Stimulated activated CD8-positive, alpha-beta memory T cell treated with anti-CD3 and anti-CD28 coated beads, Interleukin-12 subunit alpha, Interleukin-12 subunit beta, amount 100 ng/mL, for 24 hours (primary cell): ENCODE measurements around the gene KCTD20.

ENCODE experiments used
- DNase-seq: peaks from one replicate; pipeline ENCODE4 v3.0.0-alpha.2; 2020; ENCODE audit errors: extremely low read depth

Gene KCTD20

DNA sequence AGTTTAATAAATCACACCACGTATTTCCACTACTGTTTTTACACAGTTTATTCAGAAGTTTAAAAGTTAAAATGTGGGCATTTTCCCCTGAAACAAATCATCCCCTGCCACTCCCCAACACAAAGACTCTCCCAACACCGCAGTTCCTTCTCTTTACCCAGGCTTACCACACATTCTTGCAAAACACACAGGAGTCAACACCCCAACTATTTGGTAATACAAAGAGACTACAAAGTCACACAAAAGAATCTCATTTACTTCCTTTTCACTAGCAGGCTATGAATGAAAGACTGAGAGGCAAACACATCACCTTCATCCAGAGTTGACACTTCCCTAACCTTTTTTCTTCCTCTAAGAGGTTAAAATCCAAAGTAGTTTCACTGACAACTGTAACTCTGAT lies 51.1 kb downstream of the KCTD20 start:
- no peak for DNase-seq

DNA sequence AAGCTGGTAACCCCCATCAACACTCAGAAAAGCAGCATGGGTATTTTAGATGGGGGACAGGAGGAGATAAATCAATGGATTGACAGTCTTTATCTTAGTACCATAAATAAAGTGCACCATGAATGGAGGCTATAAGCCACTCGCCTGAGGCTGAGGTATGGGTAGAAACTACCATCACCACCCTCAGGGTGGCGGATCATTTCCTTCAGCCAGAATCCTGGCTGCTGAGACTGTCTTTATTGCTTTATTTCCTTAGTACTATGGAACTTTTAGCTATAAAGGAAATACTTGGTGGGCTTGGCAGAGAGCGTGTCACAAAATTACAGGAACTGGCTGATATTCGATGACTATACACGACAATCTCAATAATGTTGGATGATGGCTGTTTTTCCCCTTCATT lies 52.3 kb downstream of the KCTD20 start:
- no peak for DNase-seq

DNA sequence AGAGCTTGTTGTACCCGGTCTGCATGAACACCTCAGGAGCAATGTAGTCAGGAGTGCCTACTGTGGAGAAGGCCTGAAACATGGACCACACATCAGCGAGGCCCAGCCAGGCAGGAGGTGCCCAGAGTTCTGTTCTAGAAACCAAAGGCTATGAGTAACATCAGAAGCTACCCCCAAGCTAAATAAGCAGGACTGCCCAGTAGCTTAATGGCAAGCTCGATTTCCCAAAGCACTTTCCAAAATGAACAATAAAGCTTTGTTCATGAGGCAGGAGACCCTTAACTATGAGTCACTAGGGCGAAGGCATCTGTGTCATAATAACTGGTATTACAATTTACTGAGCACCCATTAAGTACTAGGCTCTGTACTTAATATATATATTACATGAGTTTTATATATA lies 57.1 kb downstream of the KCTD20 start:
- no peak for DNase-seq

DNA sequence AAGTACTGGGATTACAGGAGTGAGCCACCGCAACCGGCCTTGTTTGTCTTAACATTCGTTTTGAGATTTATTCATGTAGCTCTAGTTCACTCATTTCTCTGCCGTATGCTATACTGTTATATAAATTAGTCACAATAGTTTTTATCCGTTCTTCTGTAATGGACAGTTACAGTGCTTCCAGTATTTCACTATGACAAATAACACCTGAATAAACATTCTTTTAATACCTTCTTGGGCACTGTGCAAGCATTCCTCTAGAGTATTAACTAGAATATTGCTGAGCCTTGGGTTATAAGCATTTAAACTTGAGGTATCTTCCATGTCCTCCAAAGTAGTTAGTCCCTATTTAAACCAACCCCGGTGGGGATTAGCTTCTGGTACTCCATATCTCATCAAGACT lies 58.9 kb downstream of the KCTD20 start:
- DNase-seq: no peak

DNA sequence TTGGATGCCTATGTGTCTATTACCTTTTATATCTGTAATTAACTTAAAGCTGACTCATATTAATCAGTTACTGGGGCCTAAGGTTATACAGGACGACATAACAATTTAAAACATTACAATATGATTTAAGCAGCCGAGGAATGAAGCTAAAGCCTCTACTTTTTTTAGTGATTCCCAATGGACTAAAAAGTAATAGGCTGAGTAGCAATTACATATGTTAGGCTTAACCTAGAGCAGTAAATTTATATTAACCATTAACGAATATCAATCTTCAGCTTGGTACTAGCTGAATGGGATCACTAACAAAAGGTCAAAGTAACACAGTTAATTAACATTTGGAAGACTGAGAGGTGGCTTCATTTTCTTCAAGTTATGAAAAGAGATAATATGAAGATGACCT lies 61.4 kb downstream of the KCTD20 start:
- DNase-seq: no peak

DNA sequence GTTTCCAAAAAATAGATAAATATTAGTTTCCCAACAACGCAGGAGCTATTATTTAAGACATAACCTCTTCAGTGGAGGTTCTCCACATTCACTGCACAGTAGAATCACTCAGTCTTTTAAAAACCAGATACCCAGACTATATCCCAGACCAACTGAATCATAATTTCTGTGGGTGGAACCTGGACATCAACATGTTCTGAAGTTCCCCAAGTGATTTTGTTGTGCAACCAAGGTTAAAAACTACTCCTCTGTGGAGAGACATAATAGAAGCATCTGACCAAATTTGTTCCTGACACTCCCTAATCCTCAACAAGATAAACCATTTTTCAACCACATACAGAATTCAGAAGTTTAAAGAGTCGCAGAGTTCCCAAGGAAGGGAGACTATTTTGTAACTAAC lies 62.2 kb downstream of the KCTD20 start:
- DNase-seq: no peak

DNA sequence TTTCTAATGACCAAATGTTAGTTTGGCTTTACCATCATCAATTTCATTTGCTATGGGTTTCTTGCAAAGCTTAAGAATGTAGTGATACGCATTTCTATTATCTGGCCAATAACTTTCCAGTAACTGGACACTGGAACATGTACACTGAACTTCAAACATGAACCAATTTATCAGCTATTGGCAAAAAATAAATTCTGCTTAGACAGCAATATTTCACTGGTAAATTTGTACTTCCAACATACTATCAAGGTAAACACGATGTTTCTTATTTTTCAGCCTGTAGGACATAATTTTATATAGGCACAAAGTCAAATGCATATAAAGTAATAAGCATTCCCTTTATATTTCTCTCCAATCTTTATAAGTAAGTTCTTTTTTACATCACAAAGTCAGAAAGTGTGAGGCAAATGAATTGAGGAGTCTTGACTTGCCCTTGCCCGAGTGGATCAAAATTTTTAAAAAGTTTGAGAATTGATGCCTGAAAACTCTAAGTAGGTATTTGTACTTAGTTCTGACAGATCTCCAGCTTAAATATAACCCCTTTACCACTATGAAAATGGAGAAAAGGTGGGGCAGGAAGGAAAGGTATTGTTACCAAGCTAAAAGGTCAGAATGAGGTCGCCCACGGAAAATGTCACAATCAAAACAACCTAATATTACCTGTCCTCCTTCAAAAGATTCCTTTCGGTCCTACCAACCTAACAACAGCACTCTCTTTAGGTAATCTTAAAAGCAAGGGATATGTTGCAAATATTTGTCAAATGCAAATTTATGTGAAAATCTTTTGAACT lies 63.1 kb downstream of the KCTD20 start:
- no peak for DNase-seq

DNA sequence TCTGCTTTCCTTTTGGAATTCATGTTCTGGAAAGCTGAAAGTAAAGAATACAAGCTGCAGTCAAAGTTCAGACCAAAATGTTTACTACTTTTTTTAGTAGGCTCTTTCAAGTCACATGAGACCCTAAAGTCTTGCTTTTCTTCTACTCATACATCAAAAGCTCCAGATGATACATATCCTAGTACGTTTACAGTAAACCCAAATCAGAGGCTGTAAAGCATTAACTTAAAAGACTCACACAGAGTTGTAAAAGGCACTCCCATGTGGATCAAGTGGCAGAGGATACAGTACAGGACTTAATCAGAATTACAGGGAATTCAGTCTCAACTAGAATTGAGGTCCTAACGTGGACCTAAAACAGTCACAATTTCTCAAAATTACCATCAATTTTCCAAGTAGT lies 63.8 kb downstream of the KCTD20 start:
- no peak for DNase-seq

DNA sequence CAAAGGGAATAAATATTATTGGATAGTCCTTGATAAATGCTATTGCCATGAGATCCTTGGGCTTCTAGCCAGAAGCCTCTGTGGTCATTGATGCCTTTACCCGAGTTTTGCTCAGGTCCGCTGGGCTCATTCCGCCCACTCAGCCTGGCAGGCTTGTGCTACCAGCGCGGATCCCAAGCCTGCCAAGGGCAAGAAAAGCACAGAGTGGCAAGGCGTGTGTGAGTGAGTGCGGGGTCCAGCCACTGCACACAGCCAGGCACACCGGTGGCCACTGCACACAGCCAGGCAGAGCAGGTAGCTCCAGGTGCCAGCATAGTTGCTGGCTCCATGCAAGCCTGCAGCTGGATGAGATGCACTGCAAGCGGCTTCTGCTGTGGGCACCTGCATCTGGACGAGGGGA lies 65.7 kb downstream of the KCTD20 start:
- no peak for DNase-seq

DNA sequence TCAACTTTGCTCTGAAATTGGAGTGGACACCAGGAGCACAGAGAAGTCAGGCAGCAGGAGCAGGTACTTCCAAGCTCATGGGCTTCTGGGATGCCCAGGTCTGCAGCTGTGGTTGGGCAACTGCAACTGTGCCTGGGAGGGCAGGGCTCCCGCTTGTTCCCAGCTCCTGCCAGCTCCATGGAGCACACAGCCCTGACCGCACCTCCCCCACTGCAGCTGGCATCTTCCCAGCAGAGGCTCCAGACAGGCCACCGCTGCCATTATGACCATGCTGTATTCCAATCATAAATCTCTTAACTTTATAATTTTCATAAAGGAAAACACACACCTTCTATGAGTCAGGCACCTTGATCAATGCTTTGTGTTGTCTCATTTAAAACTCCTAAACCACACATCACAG lies 67.6 kb downstream of the KCTD20 start:
- no peak for DNase-seq

DNA sequence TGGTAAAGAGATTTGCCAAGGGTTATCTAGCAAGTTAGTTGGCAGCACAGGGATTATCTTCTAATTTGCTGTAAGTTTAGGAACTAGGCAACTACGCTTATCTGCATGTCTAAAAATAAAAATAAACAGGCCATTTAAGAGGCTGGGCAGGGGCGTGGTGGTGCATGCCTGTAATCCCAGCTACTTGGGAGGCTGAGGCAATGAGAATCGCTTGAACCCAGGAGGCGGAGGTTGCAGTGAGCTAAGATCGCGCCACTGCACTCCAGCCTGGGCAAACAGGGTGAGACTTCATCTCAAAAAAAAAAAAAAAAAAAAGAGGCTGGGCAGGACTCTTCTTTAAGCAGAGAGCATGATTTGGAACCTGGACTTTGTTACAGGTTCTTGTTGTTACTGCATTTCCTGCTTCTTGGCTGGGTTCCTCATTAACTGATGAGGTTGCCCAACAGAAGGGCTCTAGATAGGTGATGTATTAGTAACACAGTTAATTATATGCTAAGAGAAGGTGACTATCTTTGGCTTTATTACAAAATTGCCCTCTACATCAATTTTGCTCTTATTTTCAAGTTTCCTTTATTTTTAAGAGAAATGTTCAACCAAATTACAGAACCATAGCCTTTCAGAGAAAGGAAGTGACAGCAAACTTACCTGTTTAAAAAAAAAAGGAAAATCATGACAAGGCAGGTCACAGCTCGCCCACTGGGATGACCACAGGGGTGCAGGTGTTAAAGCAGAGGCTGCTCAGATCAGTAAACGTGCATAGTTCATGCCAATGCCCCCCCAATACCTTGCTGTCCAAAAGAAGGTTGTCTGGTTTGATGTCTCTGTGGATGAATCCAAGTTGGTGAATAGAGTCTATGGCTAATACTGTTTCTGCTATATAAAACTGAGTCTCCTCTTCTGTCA lies 72.0 kb downstream of the KCTD20 start:
- no peak for DNase-seq

DNA sequence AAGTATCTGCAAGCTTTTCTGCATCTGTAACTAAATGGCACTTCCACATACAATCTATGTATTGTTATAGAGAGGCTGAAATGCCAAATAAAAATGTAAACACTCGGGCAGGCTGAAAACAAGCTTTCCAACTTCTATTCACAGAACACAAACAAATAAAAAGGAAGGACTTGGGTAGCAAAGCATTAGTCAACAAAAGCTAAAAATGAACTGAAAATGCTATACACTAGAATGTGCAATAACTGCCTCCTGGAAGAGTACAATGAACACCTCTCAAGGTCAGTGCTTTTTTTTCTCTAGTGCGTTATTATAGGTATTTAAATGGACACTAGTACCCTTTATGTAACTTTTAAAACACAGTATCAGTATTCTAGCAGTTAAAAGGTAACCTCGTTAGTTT lies 73.0 kb downstream of the KCTD20 start:
- no peak for DNase-seq

DNA sequence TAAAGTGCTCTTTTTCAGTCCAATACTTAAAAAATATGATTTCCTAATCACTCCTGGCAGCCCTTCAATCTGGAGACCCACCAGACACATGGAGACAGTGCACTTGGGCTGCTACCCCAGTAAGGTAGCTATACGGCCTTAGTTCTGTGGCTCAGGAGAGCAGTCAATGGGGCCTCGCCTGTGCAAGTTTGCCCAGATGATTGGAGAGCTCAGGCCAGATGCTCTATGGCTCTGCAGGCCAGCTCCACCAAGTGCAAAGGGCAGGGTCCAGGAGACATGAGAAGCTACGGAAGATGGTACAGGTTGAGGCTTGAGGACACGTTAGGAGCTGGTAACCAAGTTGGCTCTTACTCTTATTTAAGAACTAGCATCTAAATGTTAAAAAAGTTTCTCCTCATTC lies 73.8 kb downstream of the KCTD20 start:
- no peak for DNase-seq

DNA sequence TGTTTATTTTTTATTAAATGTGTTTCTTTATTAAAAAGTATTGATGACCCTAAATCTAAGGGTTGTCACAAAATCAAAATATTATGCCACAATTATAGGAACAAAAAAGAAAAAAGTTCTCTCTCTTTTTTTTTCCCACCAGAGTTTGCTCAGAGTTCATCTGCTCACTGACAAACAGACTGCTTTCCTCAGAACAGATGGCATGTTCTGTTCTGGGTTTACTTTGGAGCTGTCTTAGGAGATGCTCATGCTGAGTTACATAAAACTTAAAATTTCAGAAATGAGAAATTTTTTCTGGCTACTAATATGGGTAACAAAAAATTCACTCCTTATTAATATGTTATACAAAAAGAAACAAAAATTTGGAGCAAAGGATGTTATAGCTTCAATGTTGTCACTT lies 74.2 kb downstream of the KCTD20 start:
- DNase-seq: no peak

DNA sequence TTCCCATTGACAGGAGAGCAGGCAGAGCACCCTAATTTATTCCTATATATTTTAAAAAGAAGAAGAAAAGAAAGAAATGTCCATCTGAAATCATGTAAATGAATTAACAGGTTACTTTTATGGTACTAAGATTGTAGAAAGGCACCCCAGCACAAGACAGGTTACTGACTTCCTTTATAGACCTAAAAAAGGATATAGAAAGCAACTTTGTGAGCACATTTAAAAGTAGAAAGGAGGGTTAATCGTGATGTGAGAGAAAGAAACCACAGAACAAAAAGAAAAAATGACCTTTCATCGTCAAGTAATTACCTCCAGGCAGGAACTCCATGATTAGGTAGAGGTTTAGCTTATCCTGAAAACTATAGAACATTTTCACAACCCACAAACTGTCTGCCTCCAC lies 74.6 kb downstream of the KCTD20 start:
- no peak for DNase-seq

DNA sequence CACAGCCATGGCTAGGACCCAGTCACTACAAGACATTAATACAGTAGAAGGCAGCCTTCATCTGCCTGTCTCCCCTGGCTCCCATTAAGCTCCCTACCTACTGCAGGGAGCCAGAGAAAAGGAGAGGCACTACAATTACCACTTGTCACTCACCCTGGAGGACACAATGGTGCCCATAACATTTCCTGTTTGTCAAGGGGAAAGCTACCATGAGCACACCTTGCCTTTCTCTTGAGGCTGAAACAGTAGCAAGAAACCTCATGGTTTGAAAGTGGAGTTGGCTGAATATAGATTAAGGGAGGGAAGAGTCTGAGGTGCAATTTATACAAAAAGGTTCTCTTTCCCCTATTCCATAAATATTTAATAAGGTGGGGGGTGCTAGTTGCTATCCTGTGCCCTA lies 76.6 kb downstream of the KCTD20 start:
- DNase-seq: no peak

DNA sequence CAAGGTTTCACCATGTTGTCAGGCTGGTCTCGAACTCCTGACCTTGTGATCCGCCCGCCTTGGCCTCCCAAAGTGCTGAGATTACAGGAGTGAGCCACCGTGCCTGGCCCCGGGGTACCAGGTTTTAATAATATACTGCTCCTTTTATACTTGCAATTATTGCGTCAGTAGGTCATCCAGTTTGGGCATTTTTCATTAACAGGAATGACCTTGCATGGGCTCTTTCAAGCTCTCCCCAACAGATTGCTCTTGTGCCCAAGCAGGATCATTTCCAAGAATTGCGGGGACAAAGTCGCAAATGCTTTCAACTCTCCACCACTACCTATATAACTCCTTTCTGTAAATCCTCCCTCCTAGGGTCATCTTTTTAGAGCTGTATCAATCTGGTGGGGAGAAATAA lies 80.7 kb downstream of the KCTD20 start:
- DNase-seq: no peak

DNA sequence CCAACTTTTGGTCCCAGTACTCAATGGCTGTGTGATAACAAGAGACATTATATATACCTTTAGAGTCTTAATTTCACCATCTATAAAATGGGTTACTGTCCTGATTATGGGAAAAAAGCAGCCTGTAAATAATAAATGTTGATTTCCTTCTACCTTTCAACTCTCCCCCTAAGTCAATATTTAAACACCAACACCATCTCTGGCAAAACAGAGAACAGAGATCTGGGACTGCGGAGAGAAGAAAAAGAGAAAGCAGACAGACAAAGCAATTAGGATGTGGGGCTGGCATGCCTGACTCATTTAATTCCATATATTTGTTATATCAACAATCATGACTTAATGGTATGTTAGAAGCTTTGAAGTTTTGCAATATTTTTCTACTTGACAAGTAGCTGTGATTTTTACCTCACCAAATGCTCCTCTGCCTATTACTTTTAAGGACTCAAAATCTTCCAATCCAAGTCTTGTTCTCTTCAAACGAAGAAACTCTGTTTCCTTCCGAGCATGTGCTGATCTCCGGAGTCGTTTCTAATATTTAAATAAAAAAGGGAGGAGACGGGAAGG lies 81.2 kb downstream of the KCTD20 start:
- no peak for DNase-seq

DNA sequence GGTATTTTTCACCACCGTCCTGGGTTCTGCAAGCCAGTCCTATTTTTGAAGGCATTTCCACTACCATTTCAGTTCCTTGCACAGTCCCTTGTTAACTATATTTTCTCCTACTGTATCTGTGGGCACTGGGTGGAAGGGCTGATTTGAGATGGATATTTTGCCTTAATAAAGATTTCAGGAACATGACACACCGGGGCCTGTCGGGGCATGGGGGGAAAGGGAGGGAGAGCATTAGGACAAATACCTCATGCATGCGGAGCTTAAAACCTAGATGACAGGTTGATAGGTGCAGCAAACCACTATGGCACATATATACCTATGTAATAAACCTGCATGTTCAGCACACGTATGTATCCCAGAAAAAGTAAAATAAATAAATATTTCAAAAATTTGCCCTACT lies 82.1 kb downstream of the KCTD20 start:
- no peak for DNase-seq

DNA sequence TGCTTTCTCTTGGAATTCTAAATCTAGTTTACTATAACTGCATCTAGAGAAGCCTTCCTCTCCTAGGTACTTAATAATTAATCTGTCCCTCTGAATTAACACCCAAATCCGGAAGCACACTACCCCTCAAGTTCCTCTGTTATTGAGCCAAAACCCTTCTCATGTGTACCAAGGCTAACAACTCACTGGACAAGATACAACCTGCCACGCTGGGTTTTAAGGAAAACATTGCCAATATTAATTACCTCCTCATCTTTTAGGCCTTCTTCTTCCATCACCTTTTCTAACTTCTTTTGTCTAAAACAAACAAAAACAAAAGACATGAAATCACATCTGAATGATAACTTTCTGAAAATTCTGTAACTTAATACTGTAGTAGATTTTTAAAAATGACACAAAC lies 82.5 kb downstream of the KCTD20 start:
- no peak for DNase-seq

DNA sequence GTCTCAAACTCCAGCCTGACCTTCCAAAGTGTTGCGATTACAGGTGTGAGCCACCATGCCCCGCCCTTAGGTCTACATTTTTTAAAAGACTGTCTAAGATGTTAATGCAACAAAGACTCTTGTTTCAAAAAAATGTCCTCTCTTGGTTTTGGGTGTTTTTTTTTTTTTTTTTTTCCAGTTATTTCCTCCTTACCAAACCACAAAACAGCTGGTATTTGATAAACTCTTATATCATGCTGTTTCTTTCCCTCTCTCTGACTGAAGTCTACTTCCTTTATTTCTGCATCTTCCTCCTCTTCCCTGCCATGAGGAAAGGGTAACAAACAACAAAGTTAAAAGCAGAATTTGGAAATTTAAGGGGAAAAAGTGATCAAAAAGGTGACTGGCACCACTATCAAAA lies 83.3 kb downstream of the KCTD20 start:
- DNase-seq: no peak

DNA sequence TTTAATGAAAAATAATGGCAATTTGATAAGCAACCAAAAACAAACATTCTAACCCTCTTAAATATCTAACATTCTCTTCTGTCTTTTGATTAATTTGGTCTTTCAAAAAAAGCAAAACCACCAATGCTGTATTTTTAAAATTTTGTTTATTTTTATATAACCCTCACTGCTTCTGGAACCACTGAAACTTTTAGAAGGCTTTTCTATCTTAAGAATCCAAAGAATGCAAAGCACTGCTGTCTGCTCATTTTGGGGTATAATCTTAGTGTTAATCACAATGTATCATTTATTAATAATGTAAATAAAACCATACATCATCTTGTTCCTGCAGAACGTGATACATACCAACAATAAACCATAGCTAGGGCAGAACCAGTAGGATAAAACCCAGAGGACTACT lies 90.5 kb downstream of the KCTD20 start:
- DNase-seq: no peak
